Peyer's patch (tissue), 4 donors: Measurements from ENCODE around the gene SFXN1. TPM values are rescaled to one million over a fixed set of nuclear protein-coding genes. Genes with fewer than 3 reads are reported as not detected.

Experiments
- DNase-seq, 3 donors: peaks; one replicate each; pipeline ENCODE4 v3.0.0-alpha.2; 2017 to 2019
- H3K27ac ChIP-seq, 4 donors: fragments of 200-600 bp; sonication (generic); one replicate each; pipeline ENCODE4 v1.5.1; 2016 to 2019
- H3K27me3 ChIP-seq, 2 donors: fragments of 200-600 bp; sonication (generic); one replicate each; pipeline ENCODE4 v1.5.1; 2019
- H3K36me3 ChIP-seq, 3 donors: fragments of 200-600 bp; sonication (generic); one replicate each; pipeline ENCODE4 v1.5.1; 2016 to 2019
- H3K4me1 ChIP-seq, 4 donors: fragments of 200-600 bp; sonication (generic); one replicate each; pipeline ENCODE4 v1.5.1; 2016 to 2019
- H3K4me3 ChIP-seq, 4 donors: fragments of 200-600 bp; sonication (generic); 1 replicate in 3 of 4; 2 replicates in 1 of 4; pipeline ENCODE4 v1.5.1; 2016 to 2019; ENCODE audit warnings: mild to moderate bottlenecking in 1 of 4
- H3K9me3 ChIP-seq, 4 donors: fragments of 200-600 bp; sonication (generic); one replicate each; pipeline ENCODE4 v1.5.1; 2016 to 2019; ENCODE audit warnings: mild to moderate bottlenecking in 1 of 4
- POLR2A ChIP-seq, 2 donors: fragments of 450-650 bp; IDR thresholded peaks; one replicate each; pipeline ENCODE4 v1.5.1; 2017; ENCODE audit warnings: antibody characterized with exemption in 2 of 2, mild to moderate bottlenecking in 2 of 2, moderate library complexity in 2 of 2
- total RNA-seq, 4 donors: library from RNA; depleted of rRNA; stranded (reverse); fragments of >200 nt; gene quantifications; one replicate each; pipeline ENCODE4 v1.1.0, GENCODE V29; 2016
- TF ChIP-seq, protein P1 (sequence below), 6 experiments: fragments of 450-650 bp in 4 of 6; fragments of 200-600 bp in 2 of 6; sonication (generic) in 1 of 6; IDR thresholded peaks; one replicate each; pipeline ENCODE4 v1.5.1; 2017 to 2019; ENCODE audit warnings: antibody characterized with exemption in 6 of 6, mild to moderate bottlenecking in 3 of 6, moderate library complexity in 1 of 6

SFXN1 gene
- total RNA-seq, 4 donors from 2014 or later, result 38.0 to 85.8 (median 63.5) TPM

DNA sequence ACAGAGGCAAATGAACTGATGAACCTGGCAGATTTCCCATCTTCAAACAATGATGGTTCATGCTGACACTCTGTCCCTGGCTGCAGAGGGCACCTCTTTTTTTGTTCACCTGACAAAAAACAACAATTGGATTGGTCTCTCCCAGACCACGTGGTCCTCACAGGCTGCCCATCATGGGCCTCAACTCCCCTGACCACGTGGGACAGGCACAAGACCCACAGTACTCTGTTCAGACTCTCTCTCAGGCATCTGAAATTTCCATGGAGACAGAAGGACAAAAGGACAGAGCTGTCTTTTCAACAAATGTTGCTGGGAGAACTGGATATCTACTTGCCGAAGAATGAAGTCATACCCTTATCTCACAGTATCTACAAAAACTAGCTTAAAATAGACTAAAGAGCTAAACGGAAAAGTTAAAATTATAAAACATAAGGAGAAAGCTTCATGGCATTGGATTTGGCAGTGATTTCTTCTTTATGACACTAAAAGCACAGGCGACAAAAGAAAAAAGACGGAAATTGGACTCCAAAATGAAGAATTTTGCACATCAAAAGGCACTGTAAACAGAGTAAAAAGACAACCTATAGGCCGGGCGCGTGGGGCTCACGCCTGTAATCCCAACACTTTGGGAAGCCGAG, 22.1 kb upstream of the SFXN1 start:
- no peaks in the 10 kb centered on the region for H3K9me3 ChIP-seq
- H3K27ac ChIP-seq, result no peak overlapping the region
- no peaks in the 10 kb centered on the region for H3K36me3 ChIP-seq
- H3K4me1 ChIP-seq, result no peaks in the 10 kb centered on the region
- DNase-seq, result no peak
- no peak overlapping the region for H3K4me3 ChIP-seq
- H3K27me3 ChIP-seq, result no peaks in the 10 kb centered on the region
- no peak for TF ChIP-seq POLR2A (IDR thresholded peaks at IDR 0.05)
- TF ChIP-seq, protein P1, sequence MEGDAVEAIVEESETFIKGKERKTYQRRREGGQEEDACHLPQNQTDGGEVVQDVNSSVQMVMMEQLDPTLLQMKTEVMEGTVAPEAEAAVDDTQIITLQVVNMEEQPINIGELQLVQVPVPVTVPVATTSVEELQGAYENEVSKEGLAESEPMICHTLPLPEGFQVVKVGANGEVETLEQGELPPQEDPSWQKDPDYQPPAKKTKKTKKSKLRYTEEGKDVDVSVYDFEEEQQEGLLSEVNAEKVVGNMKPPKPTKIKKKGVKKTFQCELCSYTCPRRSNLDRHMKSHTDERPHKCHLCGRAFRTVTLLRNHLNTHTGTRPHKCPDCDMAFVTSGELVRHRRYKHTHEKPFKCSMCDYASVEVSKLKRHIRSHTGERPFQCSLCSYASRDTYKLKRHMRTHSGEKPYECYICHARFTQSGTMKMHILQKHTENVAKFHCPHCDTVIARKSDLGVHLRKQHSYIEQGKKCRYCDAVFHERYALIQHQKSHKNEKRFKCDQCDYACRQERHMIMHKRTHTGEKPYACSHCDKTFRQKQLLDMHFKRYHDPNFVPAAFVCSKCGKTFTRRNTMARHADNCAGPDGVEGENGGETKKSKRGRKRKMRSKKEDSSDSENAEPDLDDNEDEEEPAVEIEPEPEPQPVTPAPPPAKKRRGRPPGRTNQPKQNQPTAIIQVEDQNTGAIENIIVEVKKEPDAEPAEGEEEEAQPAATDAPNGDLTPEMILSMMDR (IDR thresholded peaks at IDR 0.05), result no peak

DNA sequence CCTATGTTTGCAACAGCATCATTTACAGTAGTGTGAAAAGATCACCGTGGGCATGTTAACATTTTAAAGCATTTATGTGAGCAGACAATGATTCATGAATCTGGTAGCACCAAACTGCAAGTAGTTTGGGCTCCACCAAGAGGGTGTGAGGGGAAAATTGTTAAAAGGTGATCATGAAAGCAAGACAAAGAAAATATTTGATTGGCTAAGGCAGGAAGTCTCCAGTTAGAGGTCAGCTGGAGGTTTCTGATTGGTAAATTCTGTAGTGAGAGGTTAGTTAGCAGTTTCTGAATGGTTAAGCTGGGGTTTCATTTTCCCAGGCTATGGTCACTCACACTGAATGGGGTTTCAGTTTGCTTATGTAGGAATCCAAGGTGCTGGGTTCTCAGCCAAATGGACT, 20.9 kb upstream of the SFXN1 start:
- Histone ChIP-seq H3K9me3 (no peaks in the 10 kb centered on the region), H3K36me3 (no peaks in the 10 kb centered on the region), H3K4me3 (no peak overlapping the region), H3K27me3 (no peaks in the 10 kb centered on the region), H3K4me1 (no peaks in the 10 kb centered on the region), H3K27ac (no peak overlapping the region)
- no peak for TF ChIP-seq POLR2A (IDR thresholded peaks at IDR 0.05)
- TF ChIP-seq, protein P1 (IDR thresholded peaks at IDR 0.05), result no peak
- DNase-seq, result no peak

DNA sequence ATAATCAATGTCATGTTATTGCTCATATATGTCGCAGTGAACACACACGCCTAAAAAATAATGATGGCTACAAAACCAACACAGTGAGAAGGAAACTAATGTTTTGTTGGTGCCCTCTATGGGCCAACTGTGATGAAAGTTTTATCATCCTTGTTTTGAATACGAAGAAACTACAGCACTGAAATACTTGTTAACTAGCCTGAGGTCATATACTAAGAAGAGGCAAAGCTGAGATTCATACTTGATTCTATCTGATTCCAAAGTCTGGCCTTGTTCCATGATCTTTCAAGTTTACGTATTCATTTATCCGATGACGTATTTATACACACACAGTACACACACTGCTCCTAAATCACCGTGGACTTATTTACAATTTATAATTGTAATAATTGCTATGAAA, 18.2 kb upstream of the SFXN1 start:
- Histone ChIP-seq H3K4me1 (no peaks in the 10 kb centered on the region), H3K27me3 (no peaks in the 10 kb centered on the region), H3K9me3 (no peaks in the 10 kb centered on the region), H3K36me3 (no peaks in the 10 kb centered on the region), H3K27ac (no peak overlapping the region), H3K4me3 (no peak overlapping the region)
- DNase-seq, result no peak
- TF ChIP-seq, protein P1 (IDR thresholded peaks at IDR 0.05), result peak in 4 of 6 experiments; percentile 16 to 33 (median 22)
- TF ChIP-seq POLR2A (IDR thresholded peaks at IDR 0.05), result no peak

DNA sequence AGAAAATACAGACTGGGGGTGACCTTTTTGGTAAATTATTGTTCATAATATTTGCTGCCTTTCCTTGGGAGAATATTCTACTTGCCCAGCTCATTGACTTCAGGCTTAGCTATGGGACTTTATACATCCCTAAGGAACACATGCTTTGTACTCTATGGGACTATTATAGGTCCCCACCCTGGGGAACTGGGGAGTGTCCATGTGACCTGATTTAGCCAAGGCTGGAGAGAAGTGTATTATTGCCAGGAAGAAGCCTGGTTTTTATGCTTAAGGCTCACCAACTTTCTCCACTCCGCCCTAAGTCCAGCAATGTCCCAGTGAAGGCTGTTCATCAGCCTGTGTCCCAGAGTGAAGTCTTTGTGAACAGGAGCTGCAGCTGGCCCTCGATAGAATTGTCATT, 17.8 kb upstream of the SFXN1 start:
- TF ChIP-seq, protein P1 (IDR thresholded peaks at IDR 0.05), result no peak
- no peak for TF ChIP-seq POLR2A (IDR thresholded peaks at IDR 0.05)
- Histone ChIP-seq H3K4me3 (no peak overlapping the region), H3K9me3 (no peaks in the 10 kb centered on the region), H3K4me1 (no peaks in the 10 kb centered on the region), H3K27ac (no peak overlapping the region), H3K36me3 (no peaks in the 10 kb centered on the region), H3K27me3 (no peaks in the 10 kb centered on the region)
- DNase-seq, result no peak

DNA sequence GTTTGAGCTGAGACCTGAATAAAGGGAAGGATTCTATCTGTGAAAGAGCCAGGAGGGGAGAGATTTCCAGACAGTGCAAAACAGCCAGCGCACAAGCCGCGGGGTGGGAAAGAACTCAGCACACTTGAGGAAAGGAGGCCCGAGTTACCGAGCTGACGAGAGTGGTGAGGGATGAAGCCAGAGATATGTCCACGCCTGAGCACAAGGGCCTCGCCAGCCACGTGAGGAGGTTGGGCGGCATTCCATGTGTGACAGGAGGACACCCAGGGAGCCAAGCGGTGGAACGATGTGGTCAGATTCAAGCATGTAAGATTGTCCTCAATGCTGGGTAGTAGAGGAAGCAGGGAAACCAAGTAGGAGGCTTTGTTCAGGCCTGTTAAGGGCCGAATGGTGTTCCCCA, 17.0 kb upstream of the SFXN1 start:
- H3K4me3 ChIP-seq, result no peak overlapping the region
- no peak for TF ChIP-seq POLR2A (IDR thresholded peaks at IDR 0.05)
- H3K9me3 ChIP-seq, result no peaks in the 10 kb centered on the region
- H3K4me1 ChIP-seq, result no peaks in the 10 kb centered on the region
- no peaks in the 10 kb centered on the region for H3K27me3 ChIP-seq
- no peak overlapping the region for H3K27ac ChIP-seq
- no peak for DNase-seq
- no peaks in the 10 kb centered on the region for H3K36me3 ChIP-seq

DNA sequence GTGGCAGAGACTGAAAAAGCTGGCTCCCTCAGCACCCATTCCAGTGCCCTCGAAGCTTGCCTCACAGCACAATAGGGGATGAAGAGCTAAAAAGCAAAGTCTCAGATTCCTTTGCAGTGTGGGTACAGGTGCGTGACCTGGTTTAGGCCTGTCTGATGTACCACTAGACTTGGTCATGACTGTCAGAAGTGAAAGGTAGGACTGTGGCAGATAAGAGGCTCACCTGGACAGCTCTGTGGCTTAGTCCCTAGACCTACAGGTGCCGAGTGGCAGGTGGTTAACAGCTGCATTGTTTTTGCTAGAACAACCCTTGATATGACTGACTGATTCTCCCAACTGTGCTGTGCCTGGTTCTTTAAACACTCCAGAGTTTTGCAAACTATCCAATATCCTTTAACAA, 14.7 kb upstream of the SFXN1 start:
- Histone ChIP-seq H3K9me3 (no peaks in the 10 kb centered on the region), H3K27ac (no peak overlapping the region), H3K4me3 (no peak overlapping the region), H3K36me3 (no peaks in the 10 kb centered on the region), H3K27me3 (no peaks in the 10 kb centered on the region), H3K4me1 (no peaks in the 10 kb centered on the region)
- DNase-seq, result no peak
- TF ChIP-seq, protein P1 (IDR thresholded peaks at IDR 0.05), result no peak
- no peak for TF ChIP-seq POLR2A (IDR thresholded peaks at IDR 0.05)
